RWPE1 (cell line): ENCODE data around the gene ZDHHC4.

ENCODE experiments used
- CTCF ChIA-PET: fragments of 350-600 bp; sonication (Branson Sonifier 250); formaldehyde crosslinking; extraction: SDS; loops from one replicate; lab custom pipeline; 2021; lab: Yijun Ruan, JAX
- POLR2A ChIA-PET: fragments of 400-600 bp; formaldehyde crosslinking; extraction: SDS; loops from one replicate; lab custom pipeline; 2020; ENCODE audit warnings: antibody characterized with exemption; ENCODE audit not compliant: low non-redundant PET; lab: Yijun Ruan, JAX
- DNase-seq: peaks from one replicate; pipeline ENCODE4 v3.0.0; 2012; ENCODE audit warnings: low spot score
- H3K27ac ChIP-seq: fragments of 450-650 bp; 2 replicates; pipeline ENCODE4 v1.5.1; 2017
- TF ChIP-seq, protein P1 (sequence below): fragments of 450-650 bp; conservative IDR thresholded peaks from 2 replicates; pipeline ENCODE4 v1.5.1; 2017; ENCODE audit warnings: low read depth, mild to moderate bottlenecking

Gene ZDHHC4

GRCh38 chr7:6558837-6559236 lies 18.4 kb upstream of the ZDHHC4 start:
- DNase-seq = peak; percentile 62
- POLR2A ChIA-PET = no interaction called here
- CTCF ChIA-PET = interaction anchor here (0.6 to 1.4 kb wide), 12 partner anchors 9 to 65 kb away, joined by 3 to 11 read pairs (median 4); no protein-coding TSS in a partner anchor
- TF ChIP-seq, protein P1, sequence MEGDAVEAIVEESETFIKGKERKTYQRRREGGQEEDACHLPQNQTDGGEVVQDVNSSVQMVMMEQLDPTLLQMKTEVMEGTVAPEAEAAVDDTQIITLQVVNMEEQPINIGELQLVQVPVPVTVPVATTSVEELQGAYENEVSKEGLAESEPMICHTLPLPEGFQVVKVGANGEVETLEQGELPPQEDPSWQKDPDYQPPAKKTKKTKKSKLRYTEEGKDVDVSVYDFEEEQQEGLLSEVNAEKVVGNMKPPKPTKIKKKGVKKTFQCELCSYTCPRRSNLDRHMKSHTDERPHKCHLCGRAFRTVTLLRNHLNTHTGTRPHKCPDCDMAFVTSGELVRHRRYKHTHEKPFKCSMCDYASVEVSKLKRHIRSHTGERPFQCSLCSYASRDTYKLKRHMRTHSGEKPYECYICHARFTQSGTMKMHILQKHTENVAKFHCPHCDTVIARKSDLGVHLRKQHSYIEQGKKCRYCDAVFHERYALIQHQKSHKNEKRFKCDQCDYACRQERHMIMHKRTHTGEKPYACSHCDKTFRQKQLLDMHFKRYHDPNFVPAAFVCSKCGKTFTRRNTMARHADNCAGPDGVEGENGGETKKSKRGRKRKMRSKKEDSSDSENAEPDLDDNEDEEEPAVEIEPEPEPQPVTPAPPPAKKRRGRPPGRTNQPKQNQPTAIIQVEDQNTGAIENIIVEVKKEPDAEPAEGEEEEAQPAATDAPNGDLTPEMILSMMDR = peak; percentile 29; the same call in 1 of the 2 replicates
- no peak overlapping the region for H3K27ac ChIP-seq

DNA sequence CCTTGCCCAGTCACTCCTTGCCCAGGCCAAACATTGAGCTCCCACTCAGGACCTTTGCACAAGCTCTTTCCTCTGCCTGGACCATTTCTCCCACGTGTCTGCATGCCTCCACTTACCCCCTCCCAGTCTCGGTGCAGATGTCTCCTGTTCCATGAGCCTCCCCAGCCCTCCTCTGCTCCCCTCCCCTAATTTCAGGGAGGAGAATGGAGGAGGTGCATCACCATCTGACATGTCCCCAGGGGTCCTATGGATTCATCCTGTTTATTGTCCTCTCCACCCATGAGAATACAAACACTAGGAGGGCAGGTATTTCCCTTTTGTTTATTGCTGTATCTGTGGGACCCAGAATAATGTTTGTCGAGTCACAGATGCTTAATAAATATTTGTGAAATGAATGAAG lies 17.4 kb upstream of the ZDHHC4 start:
- CTCF ChIA-PET = no interaction called here
- DNase-seq = no peak

GRCh38 chr7:6562106-6562505 lies 15.1 kb upstream of the ZDHHC4 start:
- TF ChIP-seq, protein P1 = no peak
- CTCF ChIA-PET = no interaction called here
- POLR2A ChIA-PET = no interaction called here
- no peak for DNase-seq
- H3K27ac ChIP-seq = no peak overlapping the region

More for the DNA sequence above, 17.4 kb upstream of the ZDHHC4 start:
- no peak overlapping the region for H3K27ac ChIP-seq
- TF ChIP-seq, protein P1 = no peak
- POLR2A ChIA-PET = no interaction called here

GRCh38 chr7:6563936-6564770 lies 13.1 kb upstream of the ZDHHC4 start:
- H3K27ac ChIP-seq = no peak overlapping the region
- TF ChIP-seq, protein P1 = no peak
- no peak for DNase-seq
- ChIA-PET CTCF (interaction anchor here (0.6 kb wide), 1 partner anchor 24 kb away, joined by 3 read pairs; no protein-coding TSS in a partner anchor), POLR2A (no interaction called here)

- ChIA-PET POLR2A (no interaction called here), CTCF (no interaction called here)
- no peak overlapping the region for H3K27ac ChIP-seq
- no peak for DNase-seq
- TF ChIP-seq, protein P1 = no peak
Measured at GRCh38 chr7:6565655-6566054, 11.6 kb upstream of the ZDHHC4 start.

- H3K27ac ChIP-seq = no peak overlapping the region
- DNase-seq = no peak
- TF ChIP-seq, protein P1 = no peak
- ChIA-PET POLR2A (no interaction called here), CTCF (no interaction called here)
Measured at GRCh38 chr7:6567886-6568285, 9.4 kb upstream of the ZDHHC4 start.
